GM19468 (cell line): ENCODE results near the gene TEAD1.

ENCODE experiments used
- ATAC-seq: cut with Tn5 transposase; IDR thresholded peaks from one replicate; pipeline ENCODE4 v1.9.1; 2021; ENCODE audit warnings: mild to moderate bottlenecking, moderate library complexity, moderate number of reproducible peaks; ENCODE audit not compliant: unreplicated experiment; ENCODE audit errors: extremely low read depth

The TEAD1 gene

GRCh38 chr11:12783765-12784164 lies 109.5 kb downstream of the TEAD1 start:
- no peak for ATAC-seq

DNA sequence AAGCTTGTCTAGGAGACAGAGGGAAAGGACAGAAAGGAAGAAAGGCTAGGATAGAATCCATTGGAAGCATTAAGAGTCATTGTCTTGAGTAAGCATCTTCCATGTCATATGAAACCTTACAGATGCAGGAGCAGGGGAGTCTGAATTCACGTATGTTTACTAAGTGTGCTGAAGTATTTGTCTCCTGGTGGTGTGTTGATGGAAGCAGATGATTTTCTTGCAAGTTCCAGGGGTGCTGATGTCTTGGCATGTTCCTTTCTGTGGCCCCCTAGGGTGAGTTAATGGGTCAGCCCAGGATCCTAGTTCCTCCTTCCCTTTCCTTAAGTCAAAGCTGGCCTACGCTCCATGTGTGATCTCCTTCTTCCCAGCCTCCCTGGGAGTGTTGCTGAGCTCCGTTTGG lies 110.2 kb downstream of the TEAD1 start:
- no peak for ATAC-seq

DNA sequence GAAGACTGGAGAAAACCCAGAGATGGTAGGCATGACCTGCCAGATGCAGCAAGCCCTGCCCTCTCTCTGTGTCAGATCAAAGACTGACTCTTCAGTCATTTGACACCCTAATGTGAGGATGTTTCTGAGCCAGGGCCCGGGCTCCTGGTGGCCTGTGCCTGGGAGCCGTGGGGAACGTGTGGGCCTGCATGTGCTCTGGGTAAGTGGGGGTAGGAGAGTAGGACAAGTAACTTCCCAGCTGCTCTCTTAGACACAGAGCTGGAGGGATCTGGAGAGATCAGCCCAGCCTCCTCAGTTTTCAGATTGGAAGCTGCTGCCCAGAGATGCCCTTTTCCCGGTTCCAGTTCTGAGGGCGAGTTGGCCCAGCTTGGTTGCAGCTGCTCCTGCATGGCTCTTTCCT lies 110.8 kb downstream of the TEAD1 start:
- no peak for ATAC-seq

DNA sequence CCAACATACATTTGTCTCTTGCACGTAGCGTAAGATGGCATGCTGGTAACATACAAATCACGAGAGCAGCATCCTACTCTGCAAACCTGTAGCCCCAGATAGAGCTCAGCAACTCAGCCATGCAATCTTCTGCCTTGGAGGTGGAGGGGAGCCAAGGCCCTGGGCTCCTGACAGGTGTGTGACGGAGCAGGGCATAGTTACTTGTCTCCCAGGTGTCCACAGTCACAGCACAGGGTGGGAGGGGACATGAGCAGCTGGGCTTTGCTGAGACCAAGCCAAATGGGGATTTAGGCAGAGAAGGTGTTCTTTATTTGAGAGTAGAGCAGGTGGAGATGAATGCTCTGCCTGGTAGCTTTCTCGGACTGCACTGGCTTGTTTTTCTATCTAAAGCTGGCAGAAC lies 111.7 kb downstream of the TEAD1 start:
- no peak for ATAC-seq

- ATAC-seq, result no peak
Measured at GRCh38 chr11:12786450-12786849, 112.2 kb downstream of the TEAD1 start.

DNA sequence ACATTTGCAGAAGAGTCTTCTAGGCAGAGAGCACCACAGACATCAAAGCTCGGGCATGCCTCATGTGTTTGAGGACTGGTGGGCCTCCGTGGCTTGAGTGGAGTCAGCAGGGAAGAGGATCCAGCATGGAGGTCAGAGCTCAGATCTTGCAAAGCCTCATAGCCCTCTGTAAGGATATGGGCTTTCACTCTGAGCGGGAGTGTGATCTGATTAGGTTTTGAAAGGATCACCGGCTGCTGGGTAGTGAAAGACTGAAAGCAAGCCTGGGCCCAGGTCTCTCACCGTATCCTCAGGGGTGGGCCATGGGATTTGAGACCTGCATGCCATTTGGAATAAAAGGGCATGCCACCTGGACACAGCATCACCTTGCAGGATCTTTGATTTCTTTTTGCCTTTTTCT lies 112.7 kb downstream of the TEAD1 start:
- no peak for ATAC-seq

GRCh38 chr11:12787847-12788246 lies 113.6 kb downstream of the TEAD1 start:
- ATAC-seq, result no peak

DNA sequence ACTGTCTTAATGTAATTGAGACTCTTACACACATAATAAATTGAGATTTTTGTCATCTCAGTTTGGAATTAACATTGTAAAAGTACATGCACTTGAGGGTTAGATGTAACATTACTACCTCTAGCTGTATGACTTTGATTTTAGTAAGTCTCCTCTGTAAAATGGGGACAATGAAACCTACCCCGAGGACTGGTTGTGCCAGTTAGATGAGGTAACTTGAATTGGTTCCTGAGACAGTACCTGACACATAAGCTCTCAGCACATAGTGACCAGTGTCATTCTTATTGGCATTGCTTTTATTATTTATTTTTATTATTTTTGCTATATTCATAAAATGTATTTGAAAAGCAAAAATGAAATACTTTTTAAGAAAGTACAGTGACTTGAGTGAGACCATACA lies 114.8 kb downstream of the TEAD1 start:
- ATAC-seq, result no peak

GRCh38 chr11:12789596-12790215 lies 115.5 kb downstream of the TEAD1 start:
- no peak for ATAC-seq

DNA sequence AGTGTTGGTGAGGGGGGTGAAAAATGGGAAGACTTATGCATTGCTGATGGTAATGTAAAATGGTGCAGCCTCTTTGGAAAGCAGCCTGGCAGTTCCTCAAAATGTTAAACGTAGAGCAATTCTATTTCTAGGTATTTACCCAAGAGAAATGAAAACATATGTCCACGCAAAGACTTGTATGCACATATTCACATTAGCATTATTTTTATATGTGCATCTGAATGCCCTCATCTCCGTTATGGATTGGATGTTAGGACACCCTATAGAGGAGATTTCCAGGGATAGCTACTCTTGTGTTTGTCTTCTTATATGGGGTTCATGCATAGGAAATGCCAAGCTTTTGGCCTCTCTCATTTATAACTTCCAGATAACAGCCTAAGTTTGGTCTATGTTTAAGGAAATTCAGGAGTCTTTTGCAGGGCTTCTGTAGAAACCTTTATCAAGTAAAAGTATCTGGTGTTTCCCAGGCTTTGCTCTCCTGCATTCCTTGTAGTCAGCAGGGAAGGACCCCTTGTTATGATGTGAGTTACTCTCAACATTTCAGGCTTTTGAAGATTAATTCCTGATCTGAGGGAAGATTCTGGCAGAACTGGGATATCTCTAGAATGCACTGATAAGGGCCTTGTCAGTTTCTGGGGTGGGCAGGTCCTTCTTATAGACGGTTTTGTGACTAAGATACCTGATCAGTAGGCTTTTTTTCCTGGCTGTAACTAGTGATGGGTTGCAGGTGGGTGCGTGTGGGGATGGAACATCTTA lies 116.8 kb downstream of the TEAD1 start:
- ATAC-seq, result no peak

- no peak for ATAC-seq
Measured at GRCh38 chr11:12792018-12792417, 117.8 kb downstream of the TEAD1 start.

DNA sequence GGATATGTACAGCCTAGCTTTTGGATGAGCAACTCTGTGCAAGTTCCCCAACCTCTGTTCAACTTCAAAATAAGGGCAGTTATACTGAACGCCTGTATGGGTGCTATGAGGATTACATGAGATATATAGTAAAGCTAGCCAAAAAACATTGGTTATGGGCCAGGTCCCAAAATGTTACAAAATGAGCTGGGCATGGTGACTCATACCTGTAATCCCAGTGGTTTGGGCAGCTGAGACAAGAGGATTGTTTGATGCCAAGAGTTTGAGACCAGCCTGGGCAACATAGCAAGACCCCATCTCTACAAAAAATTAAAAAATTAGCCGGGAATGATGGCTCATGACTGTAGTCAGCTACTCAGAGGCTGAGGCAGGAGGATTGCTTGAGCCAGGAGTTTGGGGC lies 118.4 kb downstream of the TEAD1 start:
- no peak for ATAC-seq

DNA sequence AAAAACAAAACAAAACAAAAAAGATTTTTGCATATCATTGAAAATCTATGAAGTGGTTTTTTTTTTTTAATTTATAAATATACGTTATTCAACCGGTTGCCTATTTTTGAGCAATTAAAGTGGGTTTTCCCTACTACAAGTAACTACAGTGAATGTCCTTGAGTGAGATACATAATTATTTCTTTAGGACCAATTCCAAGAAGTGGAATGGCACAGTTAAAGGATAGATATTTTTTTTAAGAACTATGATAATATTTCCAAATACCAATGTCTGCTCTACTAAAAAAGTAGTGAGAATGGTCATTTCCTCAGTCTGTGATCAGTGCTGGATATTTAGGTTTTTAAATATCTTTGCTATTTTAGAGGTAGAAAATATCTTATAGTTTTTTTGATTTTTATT lies 118.8 kb downstream of the TEAD1 start:
- no peak for ATAC-seq

- ATAC-seq, result no peak
Measured at GRCh38 chr11:12793506-12793905, 119.3 kb downstream of the TEAD1 start.

DNA sequence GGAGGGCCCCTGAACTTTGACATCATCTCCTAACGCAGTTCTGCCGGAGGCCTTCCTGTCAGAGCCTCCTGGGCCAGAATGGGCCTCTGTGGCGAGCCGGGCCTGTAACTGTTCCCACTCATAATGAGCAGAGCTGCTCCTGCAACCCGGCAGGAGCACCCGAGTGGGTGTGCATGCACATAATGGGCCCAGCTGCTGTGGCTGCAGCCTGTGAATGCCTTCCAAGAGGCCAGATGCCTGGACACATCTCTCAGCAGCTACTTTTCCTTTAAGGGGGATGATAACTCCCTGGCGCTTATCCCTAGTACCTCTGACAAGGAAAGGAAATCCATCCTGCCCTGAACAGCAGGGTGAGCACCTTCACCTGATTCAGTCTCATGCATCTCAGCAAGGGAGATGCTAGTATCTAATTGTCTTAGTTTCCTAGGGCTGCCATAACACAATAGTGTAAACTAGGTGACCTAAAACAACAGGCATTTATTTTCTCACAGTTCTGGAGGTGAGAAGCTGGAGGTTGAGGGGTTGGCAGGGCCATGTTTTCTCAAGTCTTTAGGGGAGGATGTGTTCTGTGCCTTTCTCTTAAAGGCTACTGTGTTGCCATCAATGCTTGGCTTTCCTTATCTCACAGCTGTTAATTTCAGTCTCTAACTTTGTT lies 120.5 kb downstream of the TEAD1 start:
- no peak for ATAC-seq

GRCh38 chr11:12797996-12798395 lies 123.8 kb downstream of the TEAD1 start:
- ATAC-seq, result no peak

DNA sequence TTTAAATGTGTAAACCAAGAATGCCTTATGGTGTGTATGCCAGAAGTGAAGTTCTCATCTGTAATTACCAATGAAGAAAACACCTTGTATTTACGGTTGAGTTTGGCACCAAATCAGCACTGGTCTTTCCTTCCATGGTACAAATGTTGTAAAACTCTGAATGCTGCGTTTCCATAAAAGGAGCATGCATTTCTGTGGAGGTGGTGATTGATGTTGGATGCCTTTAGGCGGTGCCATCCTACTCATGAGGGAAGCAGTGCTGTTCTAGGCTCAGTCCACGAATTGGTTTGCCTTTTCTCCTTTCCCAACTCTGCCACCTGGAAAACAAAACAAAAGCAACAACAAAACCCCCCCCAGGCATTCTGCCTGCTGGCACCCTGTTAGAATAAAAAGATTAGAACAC lies 124.4 kb downstream of the TEAD1 start:
- no peak for ATAC-seq

DNA sequence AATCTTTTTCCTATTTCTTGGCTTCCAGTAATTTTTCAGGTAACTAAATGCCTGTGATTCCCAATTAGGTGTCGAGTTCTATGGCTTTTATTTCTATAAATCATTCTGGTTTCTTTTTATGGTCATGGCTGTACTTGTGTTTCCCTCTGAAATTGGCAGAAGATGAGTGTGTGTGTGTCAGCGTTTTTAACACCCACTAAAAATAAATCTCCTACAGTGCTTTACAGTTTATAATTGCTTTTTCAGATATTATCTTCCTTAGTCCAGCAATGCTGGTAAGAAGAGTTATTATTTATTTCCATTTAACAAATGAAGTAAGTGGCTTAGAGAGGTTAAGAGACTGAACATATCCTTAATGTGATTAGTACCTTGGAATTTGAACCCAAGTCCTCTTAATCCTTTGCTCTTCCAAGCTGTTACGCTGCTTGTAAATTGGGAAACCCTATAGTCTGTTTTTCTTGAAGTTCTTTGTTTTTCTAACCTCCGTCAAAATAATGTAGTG lies 125.2 kb downstream of the TEAD1 start:
- ATAC-seq, result no peak

DNA sequence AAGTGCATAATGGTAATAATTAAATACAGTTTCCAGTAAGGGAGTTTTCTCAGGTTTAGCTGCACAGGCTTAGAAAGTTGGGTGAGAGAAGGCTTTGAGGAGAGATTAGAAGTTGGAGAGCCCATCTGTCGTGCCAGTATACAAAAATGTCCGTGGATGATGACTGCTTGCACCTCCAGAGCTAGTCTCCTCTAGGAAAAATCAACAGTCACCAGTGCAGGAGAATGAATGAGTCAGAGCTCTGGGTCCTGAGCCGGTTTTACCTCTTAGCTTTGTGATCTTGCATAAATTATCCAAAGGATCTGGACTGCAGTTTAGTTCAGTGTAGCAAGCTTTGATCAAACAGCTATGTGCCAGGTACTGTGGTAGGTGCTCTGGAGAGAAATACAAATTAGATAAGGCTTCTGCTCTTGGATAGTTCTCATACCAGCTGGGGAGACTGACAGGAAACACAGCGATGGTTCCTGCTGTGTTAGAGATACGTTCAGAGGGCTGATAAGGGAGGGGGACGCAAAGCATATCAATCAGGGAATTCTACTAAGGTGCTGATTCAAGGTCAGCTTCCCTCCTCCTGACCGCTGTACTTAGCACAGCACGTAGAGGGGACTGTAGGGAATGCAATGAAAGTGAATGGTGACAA lies 125.9 kb downstream of the TEAD1 start:
- no peak for ATAC-seq

- no peak for ATAC-seq
Measured at GRCh38 chr11:12800871-12801270, 126.7 kb downstream of the TEAD1 start.

DNA sequence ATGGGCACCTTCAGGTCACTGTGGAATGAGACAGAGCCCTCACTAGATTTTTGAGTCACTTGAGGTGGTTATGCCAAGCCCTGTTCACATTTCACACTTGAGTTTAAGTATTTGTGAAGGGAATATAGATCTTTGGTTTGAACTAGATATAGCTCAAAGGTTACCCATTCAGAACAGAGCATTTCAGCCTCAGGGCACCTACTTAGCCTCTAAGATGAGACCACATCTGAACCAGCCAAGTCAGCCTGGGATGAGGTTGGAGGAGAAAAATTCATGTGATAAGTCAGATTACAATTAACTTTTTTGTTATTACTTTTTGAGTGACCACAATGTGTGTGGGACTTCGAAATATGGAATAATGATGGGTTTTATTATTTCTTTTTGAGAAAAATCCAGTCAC lies 127.8 kb downstream of the TEAD1 start:
- ATAC-seq, result no peak
